Neural cell (in vitro differentiated cells): ENCODE data around the gene CFAP161. TPM values are rescaled to one million over a fixed set of nuclear protein-coding genes. Genes with fewer than 3 reads are reported as not detected.

ENCODE experiments used
- H2AFZ ChIP-seq: fragments of 200-600, 300-800 bp; sonication (generic), shearing (Covaris generic); 2 replicates; pipeline ENCODE4 v1.6.0; 2014; ENCODE audit warnings: low read depth, mild to moderate bottlenecking, antibody characterized with exemption, low read length, moderate library complexity
- H3F3A ChIP-seq: fragments of 200-600 bp; shearing (Covaris generic); 2 replicates; pipeline ENCODE4 v1.6.1; 2016; ENCODE audit warnings: mild to moderate bottlenecking, moderate library complexity, mixed read lengths, antibody characterized with exemption, low read length; ENCODE audit not compliant: insufficient read depth, poor library complexity, severe bottlenecking
- H3K27ac ChIP-seq: fragments of 200-600, 300-800 bp; sonication (generic), shearing (Covaris generic); 2 replicates; pipeline ENCODE4 v1.5.1; 2014; ENCODE audit warnings: mild to moderate bottlenecking, low read length, moderate library complexity
- H3K27me3 ChIP-seq: fragments of 300-800, 200-600 bp; sonication (generic), shearing (Covaris generic); 2 replicates; pipeline ENCODE4 v1.6.0; 2014; ENCODE audit warnings: mild to moderate bottlenecking, low read depth, low read length, moderate library complexity; ENCODE audit not compliant: insufficient read depth
- H3K36me3 ChIP-seq: fragments of 300-800, 200-600 bp; sonication (generic), shearing (Covaris generic); 2 replicates; pipeline ENCODE4 v1.5.1; 2014; ENCODE audit warnings: mild to moderate bottlenecking, antibody characterized with exemption, low read length, moderate library complexity; ENCODE audit not compliant: insufficient read depth
- H3K4me2 ChIP-seq: fragments of 300-800, 200-600 bp; sonication (generic), shearing (Covaris generic); 2 replicates; pipeline ENCODE4 v1.6.0; 2014; ENCODE audit warnings: mild to moderate bottlenecking, low read length
- H3K4me3 ChIP-seq: fragments of 300-800, 200-600 bp; sonication (generic), shearing (Covaris generic); 2 replicates; pipeline ENCODE4 v1.5.1; 2014; ENCODE audit warnings: mild to moderate bottlenecking, low read length, moderate library complexity
- H3K79me2 ChIP-seq: fragments of 200-600 bp; shearing (Covaris generic); replicated peaks from 2 replicates; pipeline ENCODE4 v1.6.0; 2014; ENCODE audit warnings: mild to moderate bottlenecking, low read length, moderate library complexity; ENCODE audit not compliant: insufficient read depth
- H3K9ac ChIP-seq: fragments of 300-800, 200-600 bp; sonication (generic), shearing (Covaris generic); 2 replicates; pipeline ENCODE4 v1.6.1; 2016; ENCODE audit warnings: mild to moderate bottlenecking, low read length, mixed read lengths
- H3K9me2 ChIP-seq: fragments of 200-600 bp; shearing (Covaris generic); 2 replicates; pipeline ENCODE4 v1.6.1; 2016; ENCODE audit warnings: mild to moderate bottlenecking, low read length, mixed read lengths; ENCODE audit not compliant: insufficient read depth
- H3K9me3 ChIP-seq: fragments of 200-600, 300-800 bp; sonication (generic), shearing (Covaris generic); 2 replicates; pipeline ENCODE4 v1.6.1; 2016; ENCODE audit warnings: mild to moderate bottlenecking, mixed run types, low read length, moderate library complexity, mixed read lengths
- H4K20me1 ChIP-seq: fragments of 200-600 bp; shearing (Covaris generic); 2 replicates; pipeline ENCODE4 v1.6.1; 2016; ENCODE audit warnings: mild to moderate bottlenecking, mixed run types; ENCODE audit not compliant: insufficient read depth
- EP300 ChIP-seq: fragments of 450-650 bp; conservative IDR thresholded peaks from 2 replicates; pipeline ENCODE4 v1.6.1; 2014; ENCODE audit warnings: antibody characterized with exemption, mild to moderate bottlenecking, moderate library complexity; ENCODE audit not compliant: poor library complexity, severe bottlenecking
- EZH2 ChIP-seq: fragments of 200-600, 300-800 bp; shearing (Covaris generic), sonication (generic); IDR thresholded peaks from 2 replicates; pipeline ENCODE4 v1.6.1; 2014; ENCODE audit warnings: antibody characterized with exemption, low read length, borderline replicate concordance, mild to moderate bottlenecking; ENCODE audit not compliant: insufficient read depth, poor library complexity, severe bottlenecking
- MXI1 ChIP-seq: fragments of 450-650 bp; conservative IDR thresholded peaks from 2 replicates; pipeline ENCODE4 v1.6.1; 2014; ENCODE audit warnings: antibody characterized with exemption, mild to moderate bottlenecking; ENCODE audit not compliant: poor library complexity, severe bottlenecking
- POLR2AphosphoS5 ChIP-seq: IDR thresholded peaks from 2 replicates; pipeline ENCODE4 v1.6.1; 2012
- RAD21 ChIP-seq: fragments of 450-650 bp; conservative IDR thresholded peaks from 2 replicates; pipeline ENCODE4 v1.6.1; 2014; ENCODE audit warnings: antibody characterized with exemption, mild to moderate bottlenecking, moderate library complexity
- SMC3 ChIP-seq: fragments of 450-650 bp; conservative IDR thresholded peaks from 2 replicates; pipeline ENCODE4 v1.6.1; 2014; ENCODE audit warnings: antibody characterized with exemption, mild to moderate bottlenecking, moderate library complexity; ENCODE audit not compliant: poor library complexity
- TAF1 ChIP-seq: IDR thresholded peaks from 2 replicates; pipeline ENCODE4 v1.6.1; 2012; ENCODE audit warnings: low read depth
- polyA plus RNA-seq: library from polyadenylated mRNA; depleted of rRNA; stranded (reverse); fragments of >200 nt; gene quantifications from 2 replicates; pipeline ENCODE4 v1.2.3, GENCODE V29; 2014
- TF ChIP-seq, protein P1 (sequence below): fragments of 450-650 bp; IDR thresholded peaks from 2 replicates; pipeline ENCODE4 v1.5.1; 2014; ENCODE audit warnings: antibody characterized with exemption, mild to moderate bottlenecking, moderate library complexity; ENCODE audit not compliant: poor library complexity, severe bottlenecking
- TF ChIP-seq, protein P2 (sequence below): IDR thresholded peaks from 2 replicates; pipeline ENCODE4 v1.6.1; 2012; ENCODE audit warnings: borderline replicate concordance

CFAP161 gene
- polyA plus RNA-seq, 1 donor from 2014 or later: not detected

DNA sequence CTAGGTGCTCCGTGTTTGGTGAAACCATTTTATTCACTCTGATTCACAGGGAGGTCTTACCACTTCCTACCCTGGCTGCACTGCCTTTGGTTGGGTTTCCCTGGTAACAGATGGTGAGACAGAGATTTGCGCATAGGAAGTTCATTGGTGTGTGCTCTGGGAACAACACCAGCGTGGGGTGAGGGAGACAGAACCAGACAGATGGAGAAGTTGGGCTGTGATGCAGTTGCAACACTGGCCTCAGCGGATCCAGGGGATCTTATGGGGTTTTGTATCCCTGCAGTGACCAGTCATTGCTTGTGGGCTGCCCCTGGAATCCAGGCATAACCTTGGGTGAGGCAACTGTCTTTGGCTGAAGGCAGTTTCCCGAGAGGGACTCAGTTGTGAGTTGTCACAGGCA lies 50.1 kb downstream of the CFAP161 start:
- TF ChIP-seq EZH2 (no peak), POLR2AphosphoS5 (no peak), MXI1 (no peak), EP300 (no peak), SMC3 (no peak), TAF1 (no peak)
- TF ChIP-seq, protein P1, sequence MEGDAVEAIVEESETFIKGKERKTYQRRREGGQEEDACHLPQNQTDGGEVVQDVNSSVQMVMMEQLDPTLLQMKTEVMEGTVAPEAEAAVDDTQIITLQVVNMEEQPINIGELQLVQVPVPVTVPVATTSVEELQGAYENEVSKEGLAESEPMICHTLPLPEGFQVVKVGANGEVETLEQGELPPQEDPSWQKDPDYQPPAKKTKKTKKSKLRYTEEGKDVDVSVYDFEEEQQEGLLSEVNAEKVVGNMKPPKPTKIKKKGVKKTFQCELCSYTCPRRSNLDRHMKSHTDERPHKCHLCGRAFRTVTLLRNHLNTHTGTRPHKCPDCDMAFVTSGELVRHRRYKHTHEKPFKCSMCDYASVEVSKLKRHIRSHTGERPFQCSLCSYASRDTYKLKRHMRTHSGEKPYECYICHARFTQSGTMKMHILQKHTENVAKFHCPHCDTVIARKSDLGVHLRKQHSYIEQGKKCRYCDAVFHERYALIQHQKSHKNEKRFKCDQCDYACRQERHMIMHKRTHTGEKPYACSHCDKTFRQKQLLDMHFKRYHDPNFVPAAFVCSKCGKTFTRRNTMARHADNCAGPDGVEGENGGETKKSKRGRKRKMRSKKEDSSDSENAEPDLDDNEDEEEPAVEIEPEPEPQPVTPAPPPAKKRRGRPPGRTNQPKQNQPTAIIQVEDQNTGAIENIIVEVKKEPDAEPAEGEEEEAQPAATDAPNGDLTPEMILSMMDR: no peak

DNA sequence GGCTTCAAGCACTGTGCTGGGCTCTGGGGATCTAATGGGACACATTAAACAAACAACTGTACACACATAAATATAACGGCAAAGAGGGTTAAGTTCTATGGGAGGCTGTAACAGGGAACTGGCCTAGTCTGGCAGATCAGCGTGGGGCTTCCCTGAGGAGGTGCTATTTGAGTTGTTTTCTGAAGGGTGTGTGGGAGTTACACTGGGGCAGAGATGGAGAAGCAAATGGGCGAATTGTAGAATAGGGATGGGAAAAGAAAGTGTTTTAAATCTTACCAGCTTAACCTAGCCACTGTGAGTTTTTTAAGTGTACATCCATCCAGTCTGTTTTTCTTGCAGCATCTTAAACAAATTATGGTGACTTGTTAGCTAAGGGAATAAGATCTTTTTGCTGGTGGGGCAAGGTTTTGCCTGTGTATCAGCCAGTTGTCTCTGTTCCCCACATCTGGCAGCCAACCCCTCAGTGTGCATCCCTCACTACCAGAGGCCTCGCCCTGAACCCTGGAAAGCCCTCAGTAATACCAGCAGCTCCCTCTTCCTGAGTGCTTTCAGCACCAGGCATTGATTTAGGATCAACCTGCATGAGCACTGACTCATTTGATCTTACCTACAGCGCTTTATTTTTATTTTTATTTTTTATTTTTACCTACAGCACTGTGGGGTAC lies 51.7 kb downstream of the CFAP161 start:
- Histone ChIP-seq H3K9me3 (no peaks in the 10 kb centered on the region), H3K9me2 (no peaks in the 10 kb centered on the region), H3K27ac (no peak overlapping the region), H3K79me2 (no peaks in the 10 kb centered on the region), H3K4me3 (no peak overlapping the region), H3K27me3 (no peaks in the 10 kb centered on the region), H3K9ac (no peak overlapping the region), H3K36me3 (no peaks in the 10 kb centered on the region), H4K20me1 (no peaks in the 10 kb centered on the region), H3K4me2 (no peak overlapping the region), H3F3A (no peaks in the 10 kb centered on the region), H2AFZ (no peak overlapping the region)
- TF ChIP-seq EP300 (no peak), MXI1 (no peak), TAF1 (no peak), RAD21 (no peak), POLR2AphosphoS5 (no peak), EZH2 (no peak), SMC3 (no peak)
- TF ChIP-seq, protein P1: no peak
- TF ChIP-seq, protein P2, sequence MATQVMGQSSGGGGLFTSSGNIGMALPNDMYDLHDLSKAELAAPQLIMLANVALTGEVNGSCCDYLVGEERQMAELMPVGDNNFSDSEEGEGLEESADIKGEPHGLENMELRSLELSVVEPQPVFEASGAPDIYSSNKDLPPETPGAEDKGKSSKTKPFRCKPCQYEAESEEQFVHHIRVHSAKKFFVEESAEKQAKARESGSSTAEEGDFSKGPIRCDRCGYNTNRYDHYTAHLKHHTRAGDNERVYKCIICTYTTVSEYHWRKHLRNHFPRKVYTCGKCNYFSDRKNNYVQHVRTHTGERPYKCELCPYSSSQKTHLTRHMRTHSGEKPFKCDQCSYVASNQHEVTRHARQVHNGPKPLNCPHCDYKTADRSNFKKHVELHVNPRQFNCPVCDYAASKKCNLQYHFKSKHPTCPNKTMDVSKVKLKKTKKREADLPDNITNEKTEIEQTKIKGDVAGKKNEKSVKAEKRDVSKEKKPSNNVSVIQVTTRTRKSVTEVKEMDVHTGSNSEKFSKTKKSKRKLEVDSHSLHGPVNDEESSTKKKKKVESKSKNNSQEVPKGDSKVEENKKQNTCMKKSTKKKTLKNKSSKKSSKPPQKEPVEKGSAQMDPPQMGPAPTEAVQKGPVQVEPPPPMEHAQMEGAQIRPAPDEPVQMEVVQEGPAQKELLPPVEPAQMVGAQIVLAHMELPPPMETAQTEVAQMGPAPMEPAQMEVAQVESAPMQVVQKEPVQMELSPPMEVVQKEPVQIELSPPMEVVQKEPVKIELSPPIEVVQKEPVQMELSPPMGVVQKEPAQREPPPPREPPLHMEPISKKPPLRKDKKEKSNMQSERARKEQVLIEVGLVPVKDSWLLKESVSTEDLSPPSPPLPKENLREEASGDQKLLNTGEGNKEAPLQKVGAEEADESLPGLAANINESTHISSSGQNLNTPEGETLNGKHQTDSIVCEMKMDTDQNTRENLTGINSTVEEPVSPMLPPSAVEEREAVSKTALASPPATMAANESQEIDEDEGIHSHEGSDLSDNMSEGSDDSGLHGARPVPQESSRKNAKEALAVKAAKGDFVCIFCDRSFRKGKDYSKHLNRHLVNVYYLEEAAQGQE: no peak

More for the DNA sequence above, 50.1 kb downstream of the CFAP161 start:
- H3K9me3 ChIP-seq: no peaks in the 10 kb centered on the region
- H3K27me3 ChIP-seq: no peaks in the 10 kb centered on the region
- H3K4me2 ChIP-seq: no peak overlapping the region
- H4K20me1 ChIP-seq: no peaks in the 10 kb centered on the region
- H3K27ac ChIP-seq: no peak overlapping the region
- no peaks in the 10 kb centered on the region for H3K36me3 ChIP-seq
- no peaks in the 10 kb centered on the region for H3K79me2 ChIP-seq
- H3K9ac ChIP-seq: no peak overlapping the region
- H3K9me2 ChIP-seq: no peaks in the 10 kb centered on the region
- no peak overlapping the region for H2AFZ ChIP-seq
- H3K4me3 ChIP-seq: no peak overlapping the region
- H3F3A ChIP-seq: no peaks in the 10 kb centered on the region
